Measurements from ENCODE around the gene PSEN1.

DNA sequence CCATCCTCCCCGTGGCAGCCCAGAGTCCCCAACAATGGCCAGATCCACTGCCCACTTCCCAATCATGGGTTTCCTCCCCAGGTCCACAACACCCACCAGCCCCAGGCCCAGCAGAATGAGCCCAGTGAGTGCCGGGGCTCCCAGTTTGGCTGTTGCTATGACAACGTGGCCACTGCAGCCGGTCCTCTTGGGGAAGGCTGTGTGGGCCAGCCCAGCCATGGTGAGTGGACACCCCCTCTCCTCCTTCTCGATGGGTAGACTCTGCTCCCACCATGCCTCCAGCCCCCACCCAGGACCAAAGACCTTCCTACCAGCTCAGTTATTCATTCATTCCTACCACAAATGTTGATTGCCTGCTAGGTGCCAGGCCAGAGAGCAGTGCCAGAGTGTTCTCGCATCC lies 124.8 kb downstream of the PSEN1 start:
- no peak for TF ChIP-seq POLR2A (IDR thresholded peaks at IDR 0.05)
- TF ChIP-seq, protein P1, sequence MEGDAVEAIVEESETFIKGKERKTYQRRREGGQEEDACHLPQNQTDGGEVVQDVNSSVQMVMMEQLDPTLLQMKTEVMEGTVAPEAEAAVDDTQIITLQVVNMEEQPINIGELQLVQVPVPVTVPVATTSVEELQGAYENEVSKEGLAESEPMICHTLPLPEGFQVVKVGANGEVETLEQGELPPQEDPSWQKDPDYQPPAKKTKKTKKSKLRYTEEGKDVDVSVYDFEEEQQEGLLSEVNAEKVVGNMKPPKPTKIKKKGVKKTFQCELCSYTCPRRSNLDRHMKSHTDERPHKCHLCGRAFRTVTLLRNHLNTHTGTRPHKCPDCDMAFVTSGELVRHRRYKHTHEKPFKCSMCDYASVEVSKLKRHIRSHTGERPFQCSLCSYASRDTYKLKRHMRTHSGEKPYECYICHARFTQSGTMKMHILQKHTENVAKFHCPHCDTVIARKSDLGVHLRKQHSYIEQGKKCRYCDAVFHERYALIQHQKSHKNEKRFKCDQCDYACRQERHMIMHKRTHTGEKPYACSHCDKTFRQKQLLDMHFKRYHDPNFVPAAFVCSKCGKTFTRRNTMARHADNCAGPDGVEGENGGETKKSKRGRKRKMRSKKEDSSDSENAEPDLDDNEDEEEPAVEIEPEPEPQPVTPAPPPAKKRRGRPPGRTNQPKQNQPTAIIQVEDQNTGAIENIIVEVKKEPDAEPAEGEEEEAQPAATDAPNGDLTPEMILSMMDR (IDR thresholded peaks at IDR 0.05 in 4 of 5, conservative IDR thresholded peaks at IDR 0.05 in 1 of 5): no peak
